ENCODE data around the gene ENOX1. TPM values are rescaled to one million over a fixed set of nuclear protein-coding genes. Genes with fewer than 3 reads are reported as not detected.

ENOX1 gene
- total RNA-seq, 2 experiments from 2014 or later, result 0.07 to 0.19 TPM

Other genes with a start within 250 kb of the ENOX1 start
- under 1 TPM; 0.50 to 0.62 TPM for gene CCDC122, start 92.8 kb upstream of the ENOX1 start, total RNA-seq
- gene LACC1, start 92.9 kb upstream of the ENOX1 start, total RNA-seq, result 1 to 10 TPM; 1.7 to 2.2 TPM